ENCODE measurements around the gene YY1.
A peak's percentile ranks its signal among the peaks of the same experiment; 100 is the strongest.
"Not testable (repeated sequence)": the region's sequence is repeated elsewhere in the genome, so short reads cannot be mapped to it uniquely, and the experiment has no call there.

YY1 gene

GRCh38 chr14:100213956-100214769, 24.8 kb upstream of the YY1 start:
- DNase-seq (ENCODE audit: low read depth in 2 of 2), result peak; percentile 90 to 94

- DNase-seq (ENCODE audit: low read depth in 2 of 2), result no peak
Observed at GRCh38 chr14:100214770-100215083, 24.2 kb upstream of the YY1 start.

- DNase-seq (ENCODE audit: low read depth in 2 of 2), result no peak
Observed at GRCh38 chr14:100215330-100215885, 23.5 kb upstream of the YY1 start.

- DNase-seq (ENCODE audit: low read depth in 2 of 2), result no peak
Observed at GRCh38 chr14:100219126-100219785, 19.7 kb upstream of the YY1 start.

- peak in 1 of 2 donors; percentile 39 for DNase-seq (ENCODE audit: low read depth in 2 of 2)
Observed at GRCh38 chr14:100221533-100222223, 17.3 kb upstream of the YY1 start.

GRCh38 chr14:100222224-100223093, 16.5 kb upstream of the YY1 start:
- DNase-seq (ENCODE audit: low read depth in 2 of 2), result no peak

- no peak for DNase-seq (ENCODE audit: low read depth in 2 of 2)
Observed at GRCh38 chr14:100223332-100224201, 15.4 kb upstream of the YY1 start.

- no peak for DNase-seq (ENCODE audit: low read depth in 2 of 2)
Observed at GRCh38 chr14:100224229-100224866, 14.6 kb upstream of the YY1 start.

- DNase-seq (ENCODE audit: low read depth in 2 of 2), result no peak
Observed at GRCh38 chr14:100225169-100225568, 13.8 kb upstream of the YY1 start.

- no peak for DNase-seq (ENCODE audit: low read depth in 2 of 2)
Observed at GRCh38 chr14:100230361-100230760, 8.6 kb upstream of the YY1 start.

GRCh38 chr14:100234511-100234910, 4.4 kb upstream of the YY1 start:
- DNase-seq (ENCODE audit: low read depth in 2 of 2), result no peak

- not testable (repeated sequence) for DNase-seq (ENCODE audit: low read depth in 2 of 2)
Observed at GRCh38 chr14:100236271-100236818, 2.6 kb upstream of the YY1 start.

GRCh38 chr14:100236881-100237280, 2.1 kb upstream of the YY1 start:
- DNase-seq (ENCODE audit: low read depth in 2 of 2), result no peak

- peak; percentile 35 for DNase-seq (ENCODE audit: low read depth in 2 of 2)
Observed at GRCh38 chr14:100237735-100238418, 1.1 kb upstream of the YY1 start.

GRCh38 chr14:100239211-100239839, 381 bp downstream of the YY1 start:
- peak in 1 of 2 donors; percentile 24 for DNase-seq (ENCODE audit: low read depth in 2 of 2)

- peak; percentile 79 to 84 for DNase-seq (ENCODE audit: low read depth in 2 of 2)
Observed at GRCh38 chr14:100239840-100240667, 1.1 kb downstream of the YY1 start.

GRCh38 chr14:100240668-100241032, 1.7 kb downstream of the YY1 start:
- no peak for DNase-seq (ENCODE audit: low read depth in 2 of 2)

GRCh38 chr14:100241279-100241678, 2.3 kb downstream of the YY1 start:
- DNase-seq (ENCODE audit: low read depth in 2 of 2), result no peak

Data from stimulated activated CD8-positive, alpha-beta memory T cell treated with anti-CD3 and anti-CD28 coated beads, Interleukin-2, amount 100 ng/mL, for 48 hours (primary cell).